ENCODE measurements around the gene LRP11.

The LRP11 gene

DNA sequence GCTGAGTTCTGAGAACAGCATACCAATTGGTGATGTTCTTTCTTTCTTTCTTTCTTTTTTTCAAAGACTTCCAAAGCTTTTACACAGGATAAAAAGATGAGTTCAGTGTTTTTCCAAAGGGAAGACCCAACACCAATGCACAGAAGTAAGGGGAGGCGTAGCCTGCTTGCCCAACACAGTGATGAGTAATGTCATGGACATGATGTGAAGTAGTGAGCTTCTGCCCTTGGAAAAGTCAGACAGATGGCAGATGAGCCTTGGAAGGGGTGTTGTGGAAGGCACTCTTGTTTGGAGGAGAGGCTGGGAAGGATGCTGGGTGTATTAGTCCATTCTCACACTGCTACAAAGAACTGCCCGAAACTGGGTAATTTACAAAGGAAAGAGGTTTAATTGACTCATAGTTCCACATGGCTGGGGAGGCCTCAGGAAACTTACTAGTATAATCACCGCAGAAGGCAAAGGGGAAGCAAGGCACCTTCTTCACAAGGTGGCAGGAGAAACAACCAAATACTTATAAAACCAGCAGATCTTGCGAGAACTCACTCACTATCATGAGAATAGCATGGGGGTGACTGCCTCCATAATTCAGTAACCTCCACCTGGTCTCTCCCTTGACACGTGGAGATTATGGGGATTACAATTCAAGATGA lies 12.6 kb downstream of the LRP11 start:
- in situ Hi-C loops (cut with MboI; ENCODE audit: low sequenced_read_pairs): no loop called here

DNA sequence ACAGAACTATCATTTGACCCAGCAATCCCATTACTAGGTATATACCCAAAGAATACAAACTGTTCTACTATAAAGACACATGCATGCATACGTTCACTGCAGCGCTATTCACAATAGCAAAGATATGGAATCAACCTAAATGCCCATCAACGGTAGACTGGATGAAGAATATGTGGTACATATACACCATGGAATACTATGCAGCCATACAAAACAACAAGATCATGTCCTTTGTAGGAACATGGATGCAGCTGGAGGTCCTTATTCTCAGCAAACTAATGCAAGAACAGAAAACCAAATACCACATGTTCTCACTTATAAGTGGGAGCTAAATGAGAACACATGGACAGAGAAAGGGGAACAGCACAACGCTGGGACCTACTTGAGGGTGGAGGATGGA lies 15.8 kb downstream of the LRP11 start:
- in situ Hi-C loops (cut with MboI; ENCODE audit: low sequenced_read_pairs): loop anchor here (25.0 kb wide), 1 partner anchor 164 kb away; no protein-coding TSS in a partner anchor

DNA sequence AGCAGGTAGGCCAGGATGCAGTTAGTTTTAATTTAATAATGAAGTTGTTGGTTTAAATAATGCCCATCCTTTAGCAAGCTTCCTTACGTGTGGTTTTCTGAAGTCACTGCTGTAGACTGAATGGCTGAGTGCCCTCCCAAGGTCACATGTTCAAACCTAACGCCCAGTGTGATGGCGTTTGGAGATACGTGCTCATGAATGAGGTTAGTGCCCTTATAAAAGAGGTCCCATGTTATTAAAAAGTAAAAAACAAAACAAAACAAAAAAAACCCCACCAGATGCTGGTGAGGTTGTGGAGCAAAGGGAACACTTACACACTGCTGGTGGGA lies 16.3 kb downstream of the LRP11 start:
- in situ Hi-C loops (cut with MboI; ENCODE audit: low sequenced_read_pairs): loop anchor here (25.0 kb wide), 1 partner anchor 164 kb away; no protein-coding TSS in a partner anchor

DNA sequence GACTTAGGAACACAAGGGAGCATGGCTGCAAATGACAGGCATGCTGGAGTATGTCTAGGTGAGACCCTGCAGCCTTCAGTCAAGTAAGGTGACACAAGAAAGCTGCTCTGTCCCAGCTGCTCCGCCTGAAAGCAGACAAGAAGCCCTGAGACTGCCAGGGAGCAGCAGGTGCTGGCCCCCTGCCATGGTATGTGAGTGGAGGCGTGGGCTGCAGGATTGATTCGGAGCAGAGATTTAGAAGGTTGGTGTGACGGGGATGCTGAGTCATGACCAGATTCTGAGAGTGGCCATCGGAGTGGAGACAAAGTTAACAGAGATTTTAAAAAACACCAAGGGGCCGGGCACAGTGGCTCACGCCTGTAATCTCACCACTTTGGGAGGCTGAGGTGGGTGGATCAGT lies 17.8 kb downstream of the LRP11 start:
- in situ Hi-C loops (cut with MboI; ENCODE audit: low sequenced_read_pairs): loop anchor here (25.0 kb wide), 1 partner anchor 166 kb away; no protein-coding TSS in a partner anchor

DNA sequence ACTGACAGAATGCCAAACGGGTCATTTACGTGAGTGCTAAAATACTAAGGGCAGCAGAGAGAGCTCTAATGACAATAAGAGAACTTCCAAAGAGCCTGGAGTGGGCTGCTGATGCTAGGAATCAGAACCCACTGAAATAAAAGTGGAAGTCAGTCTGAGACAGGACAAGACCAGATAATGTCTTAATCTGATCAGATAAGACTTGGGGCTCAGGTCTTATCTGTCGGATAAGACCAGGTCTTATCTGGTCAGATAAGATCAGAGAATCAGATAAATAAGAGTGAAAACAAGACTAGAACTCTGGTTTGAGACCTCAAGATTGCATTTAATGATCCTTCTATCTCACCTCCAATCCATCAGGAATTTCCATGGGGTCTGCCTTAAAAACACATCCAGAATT lies 18.6 kb downstream of the LRP11 start:
- in situ Hi-C loops (cut with MboI; ENCODE audit: low sequenced_read_pairs): loop anchor here (25.0 kb wide), 1 partner anchor 167 kb away; no protein-coding TSS in a partner anchor

DNA sequence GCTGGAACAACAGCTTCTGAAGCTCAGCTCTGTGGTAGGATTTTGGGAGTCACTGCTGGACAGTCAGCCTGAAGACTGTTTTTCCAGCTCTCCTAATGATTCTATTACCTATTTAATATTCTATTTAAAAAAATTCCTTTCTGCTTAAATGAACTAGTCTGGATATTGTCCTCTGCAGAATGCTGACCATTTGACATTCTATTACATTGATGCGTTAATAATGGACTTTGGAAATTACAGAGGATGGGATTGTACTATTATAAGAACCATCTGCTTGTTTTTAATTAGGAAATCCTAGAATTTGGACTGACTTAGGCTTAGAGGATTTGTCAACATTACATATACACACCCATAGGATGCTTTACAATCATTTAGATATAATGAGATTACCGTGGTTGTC lies 19.7 kb downstream of the LRP11 start:
- in situ Hi-C loops (cut with MboI; ENCODE audit: low sequenced_read_pairs): loop anchor here (25.0 kb wide), 1 partner anchor 168 kb away; no protein-coding TSS in a partner anchor

DNA sequence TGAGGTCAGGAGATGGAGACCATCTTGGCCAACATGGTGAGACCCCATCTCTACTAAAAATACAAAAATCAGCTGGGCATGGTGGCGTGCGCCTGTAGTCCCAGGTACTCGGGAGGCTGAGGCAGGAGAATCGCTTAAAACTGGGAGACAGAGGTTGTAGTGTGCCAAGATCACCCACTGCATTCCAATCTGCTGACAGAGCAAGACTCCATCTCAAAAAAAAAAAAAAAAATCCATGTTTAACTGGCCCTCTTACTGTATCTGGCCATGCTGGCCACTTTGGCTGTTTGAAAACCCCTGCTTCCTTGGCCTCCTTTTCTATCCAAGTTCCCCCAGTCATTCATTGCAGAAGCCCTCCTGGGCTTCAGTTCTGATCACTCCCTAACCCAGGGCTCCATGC lies 20.1 kb downstream of the LRP11 start:
- in situ Hi-C loops (cut with MboI; ENCODE audit: low sequenced_read_pairs): loop anchor here (25.0 kb wide), 1 partner anchor 168 kb away; no protein-coding TSS in a partner anchor

DNA sequence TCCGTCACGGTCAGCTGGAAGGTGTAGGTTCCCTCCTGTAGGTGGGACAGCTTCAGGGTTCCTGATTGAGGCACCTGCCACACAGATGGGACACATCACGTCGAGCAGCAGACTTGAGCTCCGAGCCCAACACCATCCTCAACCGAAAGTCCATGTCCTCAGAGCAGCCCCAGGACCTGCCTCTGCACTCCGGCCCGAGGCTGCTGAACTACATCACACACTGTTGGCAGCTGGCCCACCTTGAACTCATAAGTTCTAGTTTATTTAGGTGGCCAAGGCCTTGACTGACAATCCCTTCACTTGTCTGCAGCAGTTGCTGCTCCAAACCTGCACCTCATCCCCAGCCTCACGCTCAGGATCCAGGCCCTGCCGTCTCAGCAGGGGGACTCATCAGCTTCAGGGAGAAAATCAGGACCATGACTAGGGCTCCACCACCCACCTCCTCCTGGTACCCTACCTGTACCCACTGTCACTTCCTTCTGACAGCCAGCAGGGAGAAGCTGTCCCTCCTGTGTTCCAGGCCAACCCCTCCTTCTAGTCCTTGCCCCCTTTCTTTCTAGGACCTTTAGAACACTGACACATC lies 21.0 kb downstream of the LRP11 start:
- in situ Hi-C loops (cut with MboI; ENCODE audit: low sequenced_read_pairs): loop anchor here (25.0 kb wide), 1 partner anchor 169 kb away; no protein-coding TSS in a partner anchor

DNA sequence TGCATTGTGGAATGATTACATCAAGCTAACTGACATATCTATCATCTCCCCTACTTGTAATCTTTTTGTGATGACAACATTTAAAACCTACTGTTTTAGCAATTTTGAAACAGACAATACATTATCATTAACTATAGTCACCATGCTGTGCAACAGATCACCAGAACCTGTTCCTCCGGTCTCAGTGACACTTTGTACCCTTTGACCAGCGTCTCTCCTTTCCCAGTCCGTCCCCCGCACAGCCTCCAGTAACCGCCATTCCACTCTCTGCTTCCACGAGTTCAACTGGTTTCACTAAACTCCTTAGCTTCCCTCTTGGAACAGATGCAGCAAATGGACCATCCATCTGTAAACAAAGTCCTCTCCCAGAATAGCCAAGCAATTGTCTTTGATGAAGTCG lies 21.8 kb downstream of the LRP11 start:
- in situ Hi-C loops (cut with MboI; ENCODE audit: low sequenced_read_pairs): loop anchor here (25.0 kb wide), 1 partner anchor 170 kb away; no protein-coding TSS in a partner anchor

DNA sequence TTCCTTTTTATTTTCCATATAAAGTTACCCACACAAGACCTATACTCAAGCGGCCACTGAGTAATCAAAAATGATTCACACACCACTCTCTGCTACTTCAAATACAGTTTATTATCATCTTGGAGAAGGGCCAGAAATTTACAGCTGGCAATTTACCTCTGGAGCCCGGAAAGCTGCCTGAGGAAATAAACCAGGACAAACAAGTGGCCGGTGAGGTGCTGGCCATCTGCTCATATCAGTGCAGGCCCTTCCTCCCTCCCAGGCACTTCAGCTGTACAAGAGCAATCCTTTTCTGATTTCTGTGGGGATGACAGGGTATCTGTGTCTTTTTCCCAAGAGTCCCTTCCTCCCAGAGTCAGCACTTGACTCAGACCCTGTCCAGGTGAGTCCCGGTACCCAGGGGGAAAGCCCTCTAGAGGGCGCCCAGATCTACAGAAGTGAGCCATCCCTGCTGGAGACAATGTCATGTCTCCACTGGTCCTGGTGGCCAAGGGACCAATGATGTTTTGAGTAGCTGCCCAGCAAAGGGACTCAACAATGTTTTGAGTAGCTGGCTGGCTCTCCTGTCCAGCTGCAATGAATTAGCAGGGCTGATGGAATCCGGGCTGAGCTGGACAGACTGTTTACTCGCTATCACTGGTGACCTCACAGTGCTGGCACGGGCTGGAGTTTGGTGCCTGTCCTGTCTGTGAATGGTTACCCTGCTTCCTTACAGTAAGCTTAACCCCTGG lies 23.6 kb downstream of the LRP11 start:
- in situ Hi-C loops (cut with MboI; ENCODE audit: low sequenced_read_pairs): loop anchor here (25.0 kb wide), 1 partner anchor 172 kb away; no protein-coding TSS in a partner anchor

DNA sequence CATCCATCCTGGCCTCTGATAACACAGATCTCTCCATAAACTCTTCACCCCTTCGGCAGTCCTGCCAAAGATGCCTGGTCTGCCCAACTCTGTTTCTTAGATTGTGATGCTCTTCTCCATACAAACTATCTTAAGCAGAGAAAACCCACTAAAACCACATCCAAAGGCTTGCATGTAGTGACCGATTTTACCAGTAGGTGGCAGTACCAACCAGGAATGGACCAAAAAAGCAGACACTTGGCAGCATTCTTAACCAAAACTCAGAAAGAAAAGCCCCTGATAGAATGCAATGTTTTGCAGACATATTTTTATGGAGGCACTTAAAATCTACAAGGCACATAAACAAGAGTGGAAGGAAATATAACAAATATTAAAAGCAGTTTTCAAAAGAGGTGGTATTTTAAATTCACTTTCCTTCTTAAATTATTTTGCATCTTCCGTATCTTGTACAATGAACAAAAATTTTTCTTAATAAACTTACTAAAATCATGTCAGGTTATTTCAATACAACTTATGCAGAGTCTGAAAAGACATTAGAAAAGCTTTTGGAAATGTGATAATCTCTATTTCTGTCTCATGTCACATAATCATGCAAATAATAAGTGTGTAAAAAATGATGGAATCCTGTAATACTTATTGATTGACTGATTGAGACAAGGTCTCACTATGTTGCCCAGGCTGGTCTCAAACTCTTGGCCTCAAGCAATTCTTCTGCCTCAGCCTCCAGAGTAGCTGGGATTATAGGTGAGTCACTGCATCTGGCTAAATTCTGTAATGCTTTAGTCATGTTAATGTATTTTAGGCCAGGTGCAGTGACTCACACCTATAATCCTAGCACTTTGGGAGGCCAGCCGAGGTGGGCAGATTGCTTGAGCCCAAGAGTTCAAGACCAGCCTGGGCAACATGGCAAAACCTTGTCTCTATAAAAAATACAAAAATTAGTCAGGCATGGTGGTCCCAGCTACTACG lies 29.4 kb downstream of the LRP11 start:
- in situ Hi-C loops (cut with MboI; ENCODE audit: low sequenced_read_pairs): loop anchor here (25.0 kb wide), 1 partner anchor 178 kb away; no protein-coding TSS in a partner anchor

DNA sequence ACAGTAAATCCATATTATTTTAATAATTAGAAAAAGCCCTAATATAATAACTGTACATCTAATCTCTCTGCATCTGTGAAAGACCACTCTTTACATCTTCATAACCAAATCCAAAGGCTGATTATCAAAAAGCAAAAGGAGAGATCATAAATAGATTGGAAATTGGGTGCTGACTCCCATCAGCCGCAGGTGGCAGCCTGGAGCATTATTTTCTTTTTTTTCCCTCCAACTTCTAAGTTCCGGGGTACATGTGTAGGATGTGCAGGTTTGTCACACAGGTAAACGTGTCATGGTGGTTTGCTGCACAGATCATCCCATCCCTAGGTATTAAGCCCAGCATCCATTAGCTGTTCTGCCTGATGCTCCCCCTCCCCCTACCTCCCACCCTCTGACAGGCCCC lies 30.5 kb downstream of the LRP11 start:
- in situ Hi-C loops (cut with MboI; ENCODE audit: low sequenced_read_pairs): loop anchor here (25.0 kb wide), 1 partner anchor 179 kb away; no protein-coding TSS in a partner anchor

DNA sequence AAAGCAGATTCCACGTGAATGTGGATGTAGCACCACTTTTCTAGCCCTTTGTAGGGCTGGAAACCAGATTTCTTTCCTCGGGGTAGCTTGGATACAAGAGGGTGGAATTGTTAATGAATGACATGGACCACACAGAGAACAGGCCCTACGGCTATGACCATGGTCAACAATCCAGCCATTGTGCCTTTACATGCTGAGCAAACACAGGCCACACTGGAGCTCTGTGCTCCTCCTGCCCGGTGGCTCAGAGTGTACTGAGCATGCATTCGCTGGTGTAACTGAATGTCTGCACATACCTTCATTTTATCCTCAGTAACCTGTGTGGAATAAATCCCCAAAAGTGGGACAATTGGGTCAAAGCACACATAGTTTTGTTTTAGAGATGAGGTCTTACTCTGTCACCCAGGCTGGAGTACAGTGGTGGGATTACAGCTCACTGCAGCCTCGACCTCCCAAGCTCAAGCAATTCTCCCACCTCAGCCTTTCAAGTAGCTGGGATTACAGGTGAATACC lies 32.8 kb downstream of the LRP11 start:
- in situ Hi-C loops (cut with MboI; ENCODE audit: low sequenced_read_pairs): loop anchor here (25.0 kb wide), 1 partner anchor 181 kb away; no protein-coding TSS in a partner anchor

DNA sequence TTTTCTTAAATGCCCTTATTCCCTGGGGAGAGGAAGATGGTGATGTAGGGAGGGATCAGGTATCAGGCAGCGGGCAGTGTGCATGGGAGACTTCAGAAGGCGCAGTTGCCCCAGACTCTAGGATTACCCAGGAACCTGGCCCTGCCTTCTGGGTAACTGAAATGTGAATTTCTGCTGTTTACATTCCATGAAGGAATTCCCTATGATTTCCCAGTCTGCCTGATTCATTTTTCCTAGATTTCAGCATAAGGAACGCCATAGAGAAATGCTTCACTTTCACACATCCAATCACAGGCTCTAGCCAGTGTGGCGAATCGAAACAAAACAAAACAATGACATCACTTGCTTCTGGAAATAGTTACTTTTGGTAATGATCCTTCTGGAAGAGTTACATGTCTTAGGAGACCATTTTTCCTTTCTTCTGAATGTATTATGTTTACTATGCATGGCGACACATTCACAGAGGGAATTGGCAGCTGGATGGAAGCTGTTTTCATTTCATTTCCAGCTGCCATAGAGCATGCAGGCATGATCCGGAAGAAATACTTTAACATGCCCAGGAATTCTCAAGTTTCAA lies 33.3 kb downstream of the LRP11 start:
- in situ Hi-C loops (cut with MboI; ENCODE audit: low sequenced_read_pairs): loop anchor here (25.0 kb wide), 1 partner anchor 181 kb away; no protein-coding TSS in a partner anchor

DNA sequence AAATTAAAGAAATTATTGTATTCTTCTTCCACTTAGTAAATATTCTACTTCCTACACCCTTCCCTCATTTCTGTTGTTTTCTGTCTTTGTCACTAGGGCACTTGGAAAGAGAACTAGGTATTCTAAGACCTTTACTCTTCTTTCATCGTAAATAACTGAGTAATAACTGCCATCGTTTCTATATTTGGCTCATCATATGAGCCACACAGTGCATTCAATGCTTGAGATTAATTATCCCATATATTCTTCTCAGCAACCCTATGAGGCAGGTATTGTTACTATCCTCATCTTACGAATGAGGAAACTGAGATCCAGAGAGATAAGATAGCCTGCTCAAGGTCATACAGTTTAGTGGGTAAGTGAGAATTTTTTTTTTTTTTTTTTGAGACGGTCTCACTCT lies 38.9 kb downstream of the LRP11 start:
- in situ Hi-C loops (cut with MboI; ENCODE audit: low sequenced_read_pairs): loop anchor here (25.0 kb wide), 1 partner anchor 187 kb away; no protein-coding TSS in a partner anchor

DNA sequence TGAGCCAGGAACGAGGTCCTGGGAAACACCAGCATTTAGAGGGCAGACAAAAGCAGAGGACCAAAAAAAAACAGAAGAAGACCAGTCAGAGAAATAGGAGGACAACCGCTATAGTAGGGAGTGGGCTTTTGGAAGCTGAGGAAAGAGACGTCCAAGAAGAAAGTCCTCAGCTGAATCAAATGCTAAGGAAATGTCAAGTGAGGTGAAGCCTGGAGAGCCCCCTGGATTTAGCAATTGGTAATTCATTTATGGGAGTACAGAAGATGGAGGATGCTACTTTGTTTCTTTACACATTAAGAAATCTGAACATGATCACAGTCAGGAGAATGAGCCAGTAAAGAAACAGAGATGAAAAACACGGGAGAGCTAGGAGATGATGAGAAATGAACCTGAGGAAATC lies 41.1 kb downstream of the LRP11 start:
- in situ Hi-C loops (cut with MboI; ENCODE audit: low sequenced_read_pairs): no loop called here

DNA sequence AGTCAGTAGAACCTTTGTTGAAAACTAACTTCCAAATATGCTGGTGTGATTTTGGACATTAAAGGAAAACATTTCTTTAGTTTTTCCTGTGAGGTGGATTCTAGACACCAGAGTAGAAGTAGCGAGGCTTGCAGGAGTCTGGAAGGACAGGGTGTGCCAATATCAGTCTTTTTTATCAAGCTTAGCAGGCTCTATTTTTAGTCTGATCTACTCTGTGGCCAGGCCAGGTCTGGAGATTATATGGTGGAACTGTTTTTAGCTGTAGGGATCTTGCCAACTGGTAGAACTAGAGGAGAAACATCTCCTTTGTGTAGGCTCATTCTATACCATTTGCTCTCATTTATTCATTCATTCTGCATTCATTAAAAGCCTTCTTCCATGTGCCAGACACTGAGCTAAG lies 42.7 kb downstream of the LRP11 start:
- in situ Hi-C loops (cut with MboI; ENCODE audit: low sequenced_read_pairs): no loop called here

DNA sequence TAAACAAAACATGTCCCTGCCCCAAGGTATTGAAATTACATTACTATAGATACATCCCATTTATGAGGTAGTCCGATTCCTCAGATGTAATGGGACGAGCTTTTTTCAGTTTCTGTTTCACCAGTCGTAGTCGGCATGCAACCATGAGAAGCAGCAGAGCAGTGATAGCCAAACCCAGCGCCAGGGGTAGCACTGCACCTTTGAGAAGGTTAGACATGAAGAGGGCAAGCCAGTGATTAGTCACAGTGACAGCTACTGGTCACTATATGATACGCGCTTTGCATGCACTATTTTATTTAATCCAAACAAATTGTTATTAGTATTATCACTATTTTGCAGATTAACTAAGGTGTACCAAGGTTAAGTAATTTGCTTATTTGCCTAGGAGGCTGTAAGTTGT lies 43.7 kb downstream of the LRP11 start:
- in situ Hi-C loops (cut with MboI; ENCODE audit: low sequenced_read_pairs): no loop called here

DNA sequence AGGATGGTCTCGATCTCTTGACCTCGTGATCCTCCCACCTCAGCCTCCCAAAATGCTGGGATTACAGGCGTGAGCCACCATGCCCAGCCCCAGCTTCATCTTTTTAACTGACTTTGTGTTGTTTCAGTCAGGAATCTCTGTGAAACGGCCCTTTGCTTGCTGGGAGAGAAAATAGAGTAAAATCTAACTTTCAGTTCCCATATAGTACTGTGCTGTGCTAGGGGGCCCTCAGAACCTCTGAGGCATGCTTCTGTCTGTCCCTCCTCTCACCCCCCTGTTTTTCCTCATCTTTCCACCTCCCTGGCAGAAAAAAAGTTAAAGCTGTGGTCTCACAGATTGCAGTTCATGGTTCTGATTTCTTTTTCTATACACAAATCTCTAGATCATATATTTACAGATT lies 48.4 kb downstream of the LRP11 start:
- in situ Hi-C loops (cut with MboI; ENCODE audit: low sequenced_read_pairs): no loop called here

DNA sequence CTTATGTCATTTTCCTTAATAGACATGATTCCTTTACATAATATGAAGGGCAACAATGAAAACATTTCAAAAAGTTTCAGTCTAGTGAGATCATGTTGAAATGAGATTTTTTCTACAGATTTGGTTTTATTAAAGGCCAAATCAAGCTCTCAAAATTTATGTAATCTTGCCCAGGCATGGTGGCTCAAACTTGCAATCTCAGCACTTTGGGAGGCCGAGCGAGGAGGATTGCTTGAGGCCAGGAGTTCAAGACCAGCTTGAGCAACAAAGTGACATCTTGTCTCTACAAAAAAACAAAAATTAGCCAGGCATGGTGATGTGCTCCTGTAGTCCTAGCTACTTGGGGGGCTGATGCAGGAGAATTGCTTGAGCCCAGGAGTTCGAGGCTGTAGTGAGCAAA lies 50.8 kb downstream of the LRP11 start:
- in situ Hi-C loops (cut with MboI; ENCODE audit: low sequenced_read_pairs): no loop called here

Measured in HL-60/S4 treated with phorbol 12-myristate 13-acetate at 8.2 ng/mL for 4 days and 3 days (cell line).